IMR-90 (cell line): ENCODE measurements around the gene CTTN. TPM values are rescaled to one million over a fixed set of nuclear protein-coding genes. Genes with fewer than 3 reads are reported as not detected.

Experiments used
- ATAC-seq: fragments of 200-7000 bp; cut with Tn5 transposase; 2 replicates; pipeline ENCODE4 v1.9.1; 2020; ENCODE audit warnings: low read depth, mild to moderate bottlenecking, moderate library complexity
- BruUV-seq: library from RNA; stranded (reverse); fragments of 400-500 nt; replicated peaks from 2 replicates; lab custom pipeline; 2021; lab: Mats Ljungman, UMichigan
- CTCF ChIA-PET: fragments of 300-600 bp; formaldehyde crosslinking; extraction: SDS; loops from one replicate; lab custom pipeline; 2021; ENCODE audit warnings: antibody characterized with exemption; lab: Yijun Ruan, JAX
- POLR2A ChIA-PET: fragments of 300-600 bp; sonication (Branson Sonifier 250); formaldehyde crosslinking; loops from one replicate; lab custom pipeline; 2022; ENCODE audit warnings: antibody characterized with exemption; ENCODE audit not compliant: unreplicated experiment; lab: Charles Lee
- DNase-seq: peaks from one replicate; pipeline ENCODE4 v3.0.0; 2013
- H2AFZ ChIP-seq: replicated peaks from 2 replicates; pipeline ENCODE3; 2013; ENCODE audit warnings: low read length, mild to moderate bottlenecking; ENCODE audit not compliant: poor library complexity
- H2AK5ac ChIP-seq: 2 replicates; pipeline ENCODE4 v1.6.1; 2013; ENCODE audit warnings: low read depth, low read length, inconsistent platforms
- H2AK9ac ChIP-seq: replicated peaks from 2 replicates; pipeline ENCODE3; 2013; ENCODE audit warnings: mild to moderate bottlenecking, low read depth, low read length, moderate library complexity; ENCODE audit not compliant: poor library complexity
- H2BK120ac ChIP-seq: 2 replicates; pipeline ENCODE4 v1.6.1; 2013; ENCODE audit warnings: low read depth, low read length, inconsistent platforms
- H2BK15ac ChIP-seq: 3 replicates; pipeline ENCODE4 v1.6.1; 2013; ENCODE audit warnings: low read depth, low read length, inconsistent platforms
- H2BK20ac ChIP-seq: 2 replicates; pipeline ENCODE4 v1.6.1; 2013; ENCODE audit warnings: low read depth, mild to moderate bottlenecking, inconsistent platforms, low read length, moderate library complexity
- H2BK5ac ChIP-seq: 2 replicates; pipeline ENCODE4 v1.6.1; 2013; ENCODE audit warnings: mild to moderate bottlenecking, low read depth, low read length, inconsistent platforms; ENCODE audit not compliant: poor library complexity, severe bottlenecking
- H3K14ac ChIP-seq: replicated peaks from 2 replicates; pipeline ENCODE4 v1.6.1; 2013; ENCODE audit warnings: low read depth, low read length, inconsistent platforms
- H3K18ac ChIP-seq: 2 replicates; pipeline ENCODE4 v1.6.1; 2013; ENCODE audit warnings: low read depth, low read length, control low read depth
- H3K23ac ChIP-seq: 2 replicates; pipeline ENCODE4 v1.6.1; 2013; ENCODE audit warnings: low read depth, low read length, inconsistent platforms
- H3K27ac ChIP-seq: 2 replicates; pipeline ENCODE4 v1.5.1; 2013; ENCODE audit warnings: mild to moderate bottlenecking, control low read depth, low read length; ENCODE audit not compliant: insufficient read depth
- H3K27me3 ChIP-seq: 2 replicates; pipeline ENCODE4 v1.6.1; 2013; ENCODE audit warnings: low read length; ENCODE audit not compliant: control insufficient read depth, insufficient read depth
- H3K36me3 ChIP-seq: 2 replicates; pipeline ENCODE4 v1.6.1; 2013; ENCODE audit warnings: low read length, mixed read lengths; ENCODE audit not compliant: control insufficient read depth, insufficient read depth
- H3K4ac ChIP-seq: 2 replicates; pipeline ENCODE4 v1.6.1; 2013; ENCODE audit warnings: low read depth, low read length, inconsistent platforms
- H3K4me1 ChIP-seq: 2 replicates; pipeline ENCODE4 v1.6.1; 2013; ENCODE audit warnings: low read length, mixed read lengths; ENCODE audit not compliant: control insufficient read depth, insufficient read depth
- H3K4me2 ChIP-seq: 2 replicates; pipeline ENCODE4 v1.6.1; 2013; ENCODE audit warnings: low read depth, mild to moderate bottlenecking, control low read depth, low read length, moderate library complexity
- H3K4me3 ChIP-seq: 2 replicates; pipeline ENCODE4 v1.5.1; 2013; ENCODE audit warnings: low read depth, mild to moderate bottlenecking, control low read depth, low read length, moderate library complexity; ENCODE audit not compliant: insufficient read depth
- H3K56ac ChIP-seq: 2 replicates; pipeline ENCODE4 v1.6.1; 2013; ENCODE audit warnings: low read length, inconsistent platforms; ENCODE audit not compliant: insufficient read depth; ENCODE audit errors: extremely low read depth
- H3K79me1 ChIP-seq, 2 experiments: 2 replicates each; pipeline ENCODE4 v1.6.1; 2013; ENCODE audit warnings: low read length in 2 of 2, inconsistent platforms in 1 of 2, low read depth in 1 of 2
- H3K9ac ChIP-seq: 2 replicates; pipeline ENCODE4 v1.6.1; 2013; ENCODE audit warnings: low read depth, low read length, control low read depth
- H3K9me1 ChIP-seq: 2 replicates; pipeline ENCODE4 v1.6.1; 2013; ENCODE audit warnings: low read length, inconsistent platforms; ENCODE audit not compliant: insufficient read depth
- H3K9me3 ChIP-seq: 2 replicates; pipeline ENCODE4 v1.6.1; 2013; ENCODE audit warnings: low read length; ENCODE audit not compliant: control insufficient read depth, insufficient read depth
- H4K20me1 ChIP-seq: 2 replicates; pipeline ENCODE4 v1.6.1; 2013; ENCODE audit warnings: low read length, inconsistent platforms; ENCODE audit not compliant: insufficient read depth
- H4K5ac ChIP-seq: 2 replicates; pipeline ENCODE4 v1.6.1; 2013; ENCODE audit warnings: mild to moderate bottlenecking, low read depth, low read length, control low read depth
- H4K8ac ChIP-seq, 2 experiments: 2 replicates each; pipeline ENCODE4 v1.6.1; 2013; ENCODE audit warnings: low read depth in 2 of 2, low read length in 2 of 2, control low read depth in 1 of 2, inconsistent platforms in 1 of 2
- H4K91ac ChIP-seq: 2 replicates; pipeline ENCODE4 v1.6.1; 2013; ENCODE audit warnings: low read depth, low read length, inconsistent platforms; ENCODE audit not compliant: insufficient read depth
- BHLHE40 ChIP-seq: fragments of 150-350 bp; IDR thresholded peaks from 2 replicates; pipeline ENCODE4 v1.6.1; 2016; ENCODE audit warnings: mild to moderate bottlenecking, low read depth, low read length
- CEBPB ChIP-seq: IDR thresholded peaks from 2 replicates; pipeline ENCODE4 v1.6.1; 2012; ENCODE audit warnings: low read depth, low read length, improper control_type of control experiment
- CHD1 ChIP-seq: IDR thresholded peaks from 2 replicates; pipeline ENCODE4 v1.6.1; 2012; ENCODE audit warnings: low read depth, low read length, improper control_type of control experiment
- FOS ChIP-seq: fragments of 150-350 bp; IDR thresholded peaks from 2 replicates; pipeline ENCODE4 v1.6.1; 2016; ENCODE audit warnings: low read depth, low read length
- MAFK ChIP-seq: IDR thresholded peaks from 2 replicates; pipeline ENCODE4 v1.6.1; 2012; ENCODE audit warnings: low read depth, low read length, improper control_type of control experiment
- MAZ ChIP-seq: IDR thresholded peaks from 2 replicates; pipeline ENCODE4 v1.6.1; 2012; ENCODE audit warnings: low read depth, mild to moderate bottlenecking, low read length, improper control_type of control experiment, moderate library complexity, borderline replicate concordance
- MXI1 ChIP-seq: IDR thresholded peaks from 2 replicates; pipeline ENCODE4 v1.6.1; 2012; ENCODE audit warnings: low read depth, mild to moderate bottlenecking, low read length, moderate library complexity, borderline replicate concordance
- NFE2L2 ChIP-seq: fragments of 150-350 bp; IDR thresholded peaks from 2 replicates; pipeline ENCODE4 v1.6.1; 2016; ENCODE audit warnings: low read depth, mild to moderate bottlenecking, low read length
- POLR2A ChIP-seq: IDR thresholded peaks from 2 replicates; pipeline ENCODE4 v1.6.1; 2012; ENCODE audit warnings: mild to moderate bottlenecking, low read depth, low read length
- RAD21 ChIP-seq: IDR thresholded peaks from 2 replicates; pipeline ENCODE4 v1.6.1; 2012; ENCODE audit warnings: low read length, improper control_type of control experiment
- RCOR1 ChIP-seq: IDR thresholded peaks from 2 replicates; pipeline ENCODE4 v1.6.1; 2012; ENCODE audit warnings: mild to moderate bottlenecking, low read length, improper control_type of control experiment; ENCODE audit not compliant: insufficient replicate concordance
- SMC3 ChIP-seq: fragments of 150-350 bp; IDR thresholded peaks from 2 replicates; pipeline ENCODE4 v1.6.1; 2016; ENCODE audit warnings: low read depth, mild to moderate bottlenecking, antibody characterized with exemption, low read length, moderate library complexity
- USF2 ChIP-seq: fragments of 150-350 bp; IDR thresholded peaks from 2 replicates; pipeline ENCODE4 v1.6.1; 2017; ENCODE audit warnings: mild to moderate bottlenecking, antibody characterized with exemption, low read length, low read depth
- WGBS, 2 experiments: methylation state at CpG; one replicate each; pipeline versions ENCODE4 v1.1.5 to v1.1.7; 2013; ENCODE audit warnings: missing lambda C conversion rate in 2 of 2; ENCODE audit not compliant: insufficient read length in 1 of 2; ENCODE audit errors: extremely low coverage in 2 of 2; 5-methylcytosine and 5-hydroxymethylcytosine counted together
- dilution Hi-C: fragments of 300-500 bp; cut with HindIII; formaldehyde crosslinking; loops from one replicate; pipeline ENCODE4 v1.14.3; 2018; ENCODE audit warnings: low sequenced_read_pairs; ENCODE audit not compliant: unreplicated experiment
- in situ Hi-C: fragments of 300-500 bp; cut with MboI; formaldehyde crosslinking; loops from 3 replicates; pipeline ENCODE4 v1.14.3; 2019; ENCODE audit warnings: low sequenced_read_pairs, inconsistent platforms, mixed read lengths
- intact Hi-C: fragments of 100-400 bp; cut with micrococcal nuclease; formaldehyde crosslinking; loops from 2 replicates; pipeline ENCODE4 v1.10.0; 2022
- polyA plus RNA-seq, 3 experiments: library from polyadenylated mRNA; depleted of rRNA; stranded (reverse); fragments of >200 nt; gene quantifications; 2 replicates each; pipeline ENCODE4 v1.2.3, GENCODE V29; 2012; ENCODE audit warnings: low replicate concordance in 1 of 3
- total RNA-seq: library from RNA; depleted of rRNA; stranded (reverse); fragments of >200 nt; gene quantifications from 2 replicates; pipeline ENCODE4 v1.2.3, GENCODE V29; 2012
- TF ChIP-seq, protein P1 (sequence below): fragments of 150-350 bp; IDR thresholded peaks from 2 replicates; pipeline ENCODE4 v1.6.1; 2016; ENCODE audit warnings: low read depth, mild to moderate bottlenecking, low read length, moderate library complexity, borderline replicate concordance
- TF ChIP-seq, protein P2 (sequence below): conservative IDR thresholded peaks from 2 replicates; pipeline ENCODE4 v1.5.1; 2012; ENCODE audit warnings: mild to moderate bottlenecking, low read depth, low read length, improper control_type of control experiment

Gene CTTN
- total and polyA plus RNA-seq, 2 of the 4 experiments (the other 2 are of a cell fraction) = 287 to 296 TPM

- TSS peak; percentile 16 for BruUV-seq
- intact Hi-C loops = no loop called here
- no peak overlapping the region for H4K8ac ChIP-seq
- H2AK9ac ChIP-seq = no peak overlapping the region
- no peak overlapping the region for H2AFZ ChIP-seq
- H3K27me3 ChIP-seq = no peaks in the 10 kb centered on the region
- ChIA-PET CTCF (no interaction called here), POLR2A (no interaction called here)
- no peak overlapping the region for H2BK15ac ChIP-seq
- H3K14ac ChIP-seq = no peak overlapping the region
- 0 out of 2 replicates have a peak, but pooled peaks cover under 1% of the 10 kb centered on the region for H3K4me1 ChIP-seq
- no peak overlapping the region for H3K56ac ChIP-seq
- H3K79me1 ChIP-seq = peaks cover 42 to 84% of the 10 kb centered on the region in 2 experiments
- no peak overlapping the region for H2BK120ac ChIP-seq
- in situ Hi-C loops = no loop called here
- no peak overlapping the region for H3K4ac ChIP-seq
- H2BK5ac ChIP-seq = no peak overlapping the region
- no peaks in the 10 kb centered on the region; the same call in 1 of the 2 replicates for H3K9me1 ChIP-seq
- no peak overlapping the region for H4K5ac ChIP-seq
- H4K91ac ChIP-seq = no peak overlapping the region
- H3K36me3 ChIP-seq = peaks cover 82% of the 10 kb centered on the region
- no peak overlapping the region for H3K23ac ChIP-seq
- no peak for TF ChIP-seq CEBPB
- no peak for TF ChIP-seq RCOR1
- no peak for TF ChIP-seq NFE2L2
- no peak for TF ChIP-seq CHD1
- no peak for TF ChIP-seq MAFK
- TF ChIP-seq USF2 = no peak
- TF ChIP-seq, protein P1, sequence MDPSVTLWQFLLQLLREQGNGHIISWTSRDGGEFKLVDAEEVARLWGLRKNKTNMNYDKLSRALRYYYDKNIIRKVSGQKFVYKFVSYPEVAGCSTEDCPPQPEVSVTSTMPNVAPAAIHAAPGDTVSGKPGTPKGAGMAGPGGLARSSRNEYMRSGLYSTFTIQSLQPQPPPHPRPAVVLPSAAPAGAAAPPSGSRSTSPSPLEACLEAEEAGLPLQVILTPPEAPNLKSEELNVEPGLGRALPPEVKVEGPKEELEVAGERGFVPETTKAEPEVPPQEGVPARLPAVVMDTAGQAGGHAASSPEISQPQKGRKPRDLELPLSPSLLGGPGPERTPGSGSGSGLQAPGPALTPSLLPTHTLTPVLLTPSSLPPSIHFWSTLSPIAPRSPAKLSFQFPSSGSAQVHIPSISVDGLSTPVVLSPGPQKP = no peak
- TF ChIP-seq MXI1 = no peak
- TF ChIP-seq POLR2A = no peak
- no peak for TF ChIP-seq BHLHE40
- TF ChIP-seq MAZ = no peak
- TF ChIP-seq, protein P2, sequence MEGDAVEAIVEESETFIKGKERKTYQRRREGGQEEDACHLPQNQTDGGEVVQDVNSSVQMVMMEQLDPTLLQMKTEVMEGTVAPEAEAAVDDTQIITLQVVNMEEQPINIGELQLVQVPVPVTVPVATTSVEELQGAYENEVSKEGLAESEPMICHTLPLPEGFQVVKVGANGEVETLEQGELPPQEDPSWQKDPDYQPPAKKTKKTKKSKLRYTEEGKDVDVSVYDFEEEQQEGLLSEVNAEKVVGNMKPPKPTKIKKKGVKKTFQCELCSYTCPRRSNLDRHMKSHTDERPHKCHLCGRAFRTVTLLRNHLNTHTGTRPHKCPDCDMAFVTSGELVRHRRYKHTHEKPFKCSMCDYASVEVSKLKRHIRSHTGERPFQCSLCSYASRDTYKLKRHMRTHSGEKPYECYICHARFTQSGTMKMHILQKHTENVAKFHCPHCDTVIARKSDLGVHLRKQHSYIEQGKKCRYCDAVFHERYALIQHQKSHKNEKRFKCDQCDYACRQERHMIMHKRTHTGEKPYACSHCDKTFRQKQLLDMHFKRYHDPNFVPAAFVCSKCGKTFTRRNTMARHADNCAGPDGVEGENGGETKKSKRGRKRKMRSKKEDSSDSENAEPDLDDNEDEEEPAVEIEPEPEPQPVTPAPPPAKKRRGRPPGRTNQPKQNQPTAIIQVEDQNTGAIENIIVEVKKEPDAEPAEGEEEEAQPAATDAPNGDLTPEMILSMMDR = no peak
- TF ChIP-seq RAD21 = no peak
- TF ChIP-seq SMC3 = no peak
- TF ChIP-seq FOS = no peak
- H3K18ac ChIP-seq = no peak overlapping the region
- DNase-seq = no peak
- dilution Hi-C loops = no loop called here
- H3K27ac ChIP-seq = no peak overlapping the region
- WGBS, 2 experiments = 97% methylated on average over 6 of the region's 10 CpGs; no CpG with 5 or more reads in 1 of the 2 experiments
- H3K9ac ChIP-seq = no peak overlapping the region
- H2AK5ac ChIP-seq = no peak overlapping the region
- no peaks in the 10 kb centered on the region for H3K9me3 ChIP-seq
- no peak overlapping the region for H2BK20ac ChIP-seq
- no peak overlapping the region for H3K4me3 ChIP-seq
- no peak for ATAC-seq
- no peak overlapping the region for H3K4me2 ChIP-seq
- peaks cover 96% of the 10 kb centered on the region for H4K20me1 ChIP-seq
Observed at GRCh38 chr11:70409437-70409836, 11.1 kb downstream of the CTTN start.
